Stimulated activated CD4-positive, alpha-beta T cell treated with anti-CD3 and anti-CD28 coated beads, Interleukin-15, amount 100 ng/mL, for 48 hours (primary cell): Measurements from ENCODE around the gene DSCAML1.

Experiments used
- DNase-seq, 2 donors: peaks; one replicate each; pipeline ENCODE4 v3.0.0-alpha.2; 2020; ENCODE audit warnings: low read depth in 2 of 2

DSCAML1 gene

DNA sequence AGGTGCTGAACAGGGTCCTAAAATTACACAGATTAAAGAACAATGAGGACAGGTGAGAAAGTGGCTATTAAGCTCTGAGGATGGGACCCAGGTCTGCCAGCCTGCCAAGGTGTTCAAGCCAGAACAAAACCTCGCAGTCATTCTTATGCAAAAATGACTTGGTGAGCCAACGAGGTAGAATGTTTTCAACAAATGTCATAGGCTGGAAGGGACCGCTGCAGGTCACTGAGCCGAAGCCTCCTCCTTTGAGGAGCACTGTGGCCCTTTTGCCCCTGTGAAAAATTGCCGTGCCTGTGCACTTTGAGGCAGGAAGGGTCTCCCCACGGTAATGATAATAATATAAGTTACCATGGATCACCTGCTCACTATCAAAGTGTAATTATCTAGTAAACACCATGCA lies 216.2 kb downstream of the DSCAML1 start:
- DNase-seq: no peak

DNA sequence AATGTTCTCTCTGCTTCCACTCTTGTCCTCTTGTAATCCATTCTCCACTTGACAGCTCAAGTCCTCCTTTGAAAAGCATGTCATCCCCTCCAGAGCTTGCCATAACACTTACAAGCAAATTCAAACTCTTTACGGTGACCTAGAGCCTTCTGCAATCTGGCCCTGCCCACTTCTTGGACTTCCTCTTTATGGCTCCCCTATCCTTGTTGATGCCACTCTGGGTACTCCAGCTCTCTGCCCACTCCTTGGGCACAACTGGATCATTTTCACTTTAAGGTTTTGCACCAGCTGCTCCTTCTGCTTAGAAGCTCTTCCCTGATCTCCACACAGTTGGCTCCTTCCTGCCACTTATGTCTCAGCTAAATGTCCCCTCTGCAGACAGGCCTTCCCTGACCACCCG lies 217.9 kb downstream of the DSCAML1 start:
- no peak for DNase-seq

DNA sequence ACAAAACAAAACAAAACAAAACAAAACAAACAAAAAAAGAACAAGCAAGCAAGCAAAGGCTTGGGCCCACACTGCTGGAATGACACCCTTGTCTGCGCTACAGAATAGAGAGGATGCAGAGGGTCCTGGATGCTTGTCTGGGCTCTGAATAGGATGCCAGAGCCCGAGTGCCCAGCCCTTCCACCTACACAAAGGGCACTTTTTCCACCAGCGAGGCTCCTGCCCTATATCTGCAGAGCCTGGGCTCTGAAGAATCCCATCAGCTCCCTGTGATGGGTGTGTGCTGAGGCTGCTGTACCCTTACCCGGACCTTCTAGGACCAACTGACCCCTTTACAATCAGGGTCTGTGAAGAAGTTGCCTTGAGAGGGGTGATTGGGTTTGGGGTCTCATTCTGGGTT lies 221.2 kb downstream of the DSCAML1 start:
- no peak for DNase-seq

DNA sequence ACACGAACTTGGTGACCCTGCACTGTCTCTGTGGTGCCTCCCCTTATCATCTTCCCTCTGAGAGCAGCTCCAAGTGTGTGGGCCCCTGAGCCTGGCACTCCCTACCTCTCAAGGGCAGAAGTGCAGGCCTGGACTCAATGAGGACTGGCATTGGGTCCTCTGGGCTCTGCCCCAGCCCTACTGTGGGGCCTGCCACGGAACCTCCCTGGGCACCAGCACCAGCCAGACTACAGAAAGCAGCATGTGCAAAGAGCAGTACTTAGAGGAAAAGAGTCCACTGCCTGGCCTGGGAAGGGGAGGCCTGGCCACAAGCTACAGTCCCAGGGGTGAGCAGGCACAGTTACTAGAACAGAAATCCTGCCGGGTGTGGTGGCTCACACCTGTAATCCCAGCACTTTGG lies 222.5 kb downstream of the DSCAML1 start:
- no peak for DNase-seq

DNA sequence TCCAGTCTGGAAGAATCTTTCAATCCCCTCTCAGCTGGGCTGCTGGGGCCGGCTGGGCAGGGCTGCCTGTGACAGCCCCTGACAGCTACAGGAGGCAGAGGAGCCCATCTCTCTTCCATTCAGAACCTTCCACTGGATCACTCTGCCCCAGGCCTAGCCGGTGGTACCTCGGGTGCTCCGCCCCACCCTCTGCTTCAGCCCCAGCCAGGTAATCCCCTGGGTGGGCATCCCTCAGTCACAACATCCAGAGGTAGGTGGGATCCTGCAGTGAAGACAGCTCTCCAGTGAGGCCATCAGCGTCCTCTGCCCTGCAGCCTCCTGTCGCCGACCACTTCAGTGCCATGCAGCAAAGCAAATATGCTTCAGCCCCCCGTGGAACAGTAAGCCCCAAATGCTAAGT lies 223.7 kb downstream of the DSCAML1 start:
- no peak for DNase-seq

DNA sequence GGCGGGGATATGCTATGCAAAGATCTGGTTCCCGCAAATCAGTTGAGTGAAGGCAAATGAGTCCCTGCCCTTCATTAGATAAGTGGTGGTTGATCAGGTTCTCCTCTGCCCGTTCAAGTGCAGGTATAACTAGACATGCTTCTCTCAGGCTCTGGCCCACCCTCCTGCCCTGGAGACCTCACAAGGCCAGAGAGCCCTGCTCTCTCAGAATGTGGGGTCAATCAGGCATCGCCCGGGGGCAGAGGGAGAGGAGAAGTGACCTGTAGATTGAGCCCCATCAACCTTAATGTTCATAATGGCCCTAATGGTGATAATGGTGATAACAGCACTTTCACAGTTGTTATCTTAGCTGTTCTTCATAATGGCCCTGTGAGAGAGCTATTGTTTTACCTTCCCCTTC lies 224.3 kb downstream of the DSCAML1 start:
- DNase-seq: no peak

DNA sequence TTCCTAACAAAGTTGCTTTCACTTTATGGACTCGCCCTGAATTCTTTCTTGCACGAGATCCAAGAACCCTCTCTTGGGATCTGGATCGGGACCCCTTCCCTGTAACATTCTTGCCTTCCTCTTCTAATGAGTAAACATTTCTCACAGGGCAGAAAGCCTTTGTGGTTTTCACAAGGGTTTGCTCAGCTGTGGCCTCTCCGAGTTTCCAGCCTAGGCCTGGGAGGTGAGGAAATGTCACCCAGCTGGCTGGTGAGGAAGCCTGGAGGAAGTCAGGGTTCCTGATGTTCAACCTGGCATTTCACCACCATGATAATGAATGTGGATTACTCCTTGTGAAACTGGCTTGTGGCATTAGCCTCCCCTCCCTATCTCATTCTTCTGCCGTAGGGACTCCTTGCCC lies 224.9 kb downstream of the DSCAML1 start:
- DNase-seq: no peak

DNA sequence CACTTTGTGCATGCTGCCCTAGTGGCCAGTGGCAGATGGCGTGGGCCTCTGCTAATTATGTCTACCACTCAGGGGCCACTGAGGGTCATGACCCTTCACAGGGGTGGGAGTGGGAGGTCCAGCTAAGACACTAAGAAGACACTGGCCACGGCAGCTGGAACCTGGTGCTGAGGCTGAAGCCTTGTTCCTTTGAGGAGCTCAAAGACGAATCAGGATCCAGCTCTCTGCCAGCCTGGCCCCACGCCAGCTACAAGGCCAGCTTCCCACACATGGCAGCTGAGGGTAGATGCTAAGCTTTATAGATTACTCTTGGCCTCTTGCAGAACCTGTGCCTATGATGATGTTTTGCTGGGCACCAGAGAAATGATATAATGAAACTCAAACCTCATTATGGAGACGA lies 226.3 kb downstream of the DSCAML1 start:
- no peak for DNase-seq

DNA sequence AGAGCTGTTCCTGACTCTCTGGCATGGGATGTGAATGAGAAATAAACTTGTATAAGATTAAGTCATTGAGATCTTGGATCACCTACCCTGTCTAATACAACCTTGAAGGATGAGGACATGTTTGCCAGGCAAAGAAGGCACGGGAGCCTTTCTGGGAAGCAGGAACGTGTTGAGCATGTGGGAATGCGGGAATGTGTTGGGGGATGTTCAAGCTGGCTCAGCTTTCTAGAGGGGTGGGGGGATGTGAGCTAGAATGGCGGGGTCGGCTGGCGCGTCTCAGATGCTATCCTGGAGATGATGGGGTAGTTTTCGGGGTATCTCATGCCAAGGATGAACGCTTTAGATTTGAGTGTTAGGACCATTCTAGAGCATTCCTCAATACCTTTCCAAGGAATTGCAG lies 227.1 kb downstream of the DSCAML1 start:
- DNase-seq: no peak

DNA sequence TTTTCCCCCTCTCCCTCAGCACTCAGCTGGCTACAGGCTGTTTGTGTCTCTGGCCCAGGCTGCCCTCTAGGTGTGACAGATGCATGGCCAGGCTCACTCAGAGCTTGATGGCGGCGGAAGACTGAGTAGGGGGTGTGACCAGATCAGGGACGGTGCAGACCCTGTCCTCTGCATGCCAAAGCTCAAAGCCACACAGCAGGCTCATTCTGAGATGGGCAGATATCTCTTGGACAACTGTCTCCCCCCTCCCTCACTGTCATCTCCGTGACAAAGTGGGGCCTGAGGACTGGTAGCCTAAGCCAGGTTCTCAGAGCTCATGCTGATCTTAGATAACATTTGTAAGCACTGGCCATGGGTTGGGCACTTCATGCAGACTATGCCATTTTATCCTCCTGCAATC lies 231.3 kb downstream of the DSCAML1 start:
- DNase-seq: no peak

DNA sequence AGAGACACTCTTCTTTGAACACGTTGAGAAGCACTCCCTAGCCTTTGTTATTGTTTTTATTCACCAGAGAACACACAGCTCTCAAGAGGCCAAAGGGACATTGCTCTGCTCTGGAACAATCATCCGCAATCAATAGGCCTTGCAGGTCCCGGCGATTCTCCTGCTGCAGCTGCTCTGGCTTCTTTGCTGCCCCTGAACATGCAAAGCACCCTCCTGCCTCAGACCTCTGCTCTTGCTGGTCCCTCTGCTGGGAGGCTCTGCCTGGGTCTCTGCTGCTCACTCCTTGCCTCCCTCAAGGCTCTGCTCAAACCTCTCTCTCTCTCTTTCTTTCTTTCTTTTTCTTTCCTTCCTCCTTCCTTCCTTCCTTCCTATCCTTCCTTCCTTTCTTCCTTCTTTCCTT lies 232.7 kb downstream of the DSCAML1 start:
- no peak for DNase-seq

DNA sequence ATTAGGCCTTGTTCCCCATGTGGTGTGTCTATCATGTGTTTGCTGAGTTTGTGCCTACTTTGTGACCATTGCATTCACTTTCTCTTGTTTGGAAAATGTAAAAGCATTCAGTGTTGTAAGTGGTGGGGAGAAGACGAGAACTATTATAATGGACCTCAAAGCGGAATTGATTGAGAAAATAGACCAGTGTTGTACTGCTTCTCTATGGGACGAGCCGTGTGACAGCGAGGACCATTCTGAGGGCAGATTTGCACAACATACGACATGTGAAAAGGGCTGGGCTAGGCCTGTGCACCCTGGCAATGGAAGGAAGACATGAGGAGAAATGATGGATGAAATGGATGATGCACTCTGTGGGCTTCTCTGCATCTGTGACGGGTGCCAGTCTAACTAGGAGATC lies 233.5 kb downstream of the DSCAML1 start:
- DNase-seq: no peak

DNA sequence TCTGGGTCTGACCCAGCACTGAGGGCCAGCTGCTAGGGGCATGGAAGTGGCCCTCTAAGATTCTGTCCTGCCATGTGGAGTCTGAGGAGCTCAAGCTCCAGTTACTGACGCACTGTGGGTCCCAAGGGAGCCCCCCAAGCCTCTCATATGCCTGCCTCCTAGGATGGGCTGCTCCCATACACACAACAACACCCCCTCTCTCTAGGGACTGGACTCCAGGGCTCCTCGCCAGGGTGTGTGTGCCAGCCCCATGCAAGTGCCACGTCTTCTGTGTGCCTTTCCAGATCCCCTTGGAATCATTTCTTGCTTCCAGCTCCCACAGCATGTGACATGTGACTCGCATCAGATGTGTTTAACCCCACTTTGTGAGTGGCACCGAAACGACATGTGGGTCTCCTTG lies 234.9 kb downstream of the DSCAML1 start:
- no peak for DNase-seq

DNA sequence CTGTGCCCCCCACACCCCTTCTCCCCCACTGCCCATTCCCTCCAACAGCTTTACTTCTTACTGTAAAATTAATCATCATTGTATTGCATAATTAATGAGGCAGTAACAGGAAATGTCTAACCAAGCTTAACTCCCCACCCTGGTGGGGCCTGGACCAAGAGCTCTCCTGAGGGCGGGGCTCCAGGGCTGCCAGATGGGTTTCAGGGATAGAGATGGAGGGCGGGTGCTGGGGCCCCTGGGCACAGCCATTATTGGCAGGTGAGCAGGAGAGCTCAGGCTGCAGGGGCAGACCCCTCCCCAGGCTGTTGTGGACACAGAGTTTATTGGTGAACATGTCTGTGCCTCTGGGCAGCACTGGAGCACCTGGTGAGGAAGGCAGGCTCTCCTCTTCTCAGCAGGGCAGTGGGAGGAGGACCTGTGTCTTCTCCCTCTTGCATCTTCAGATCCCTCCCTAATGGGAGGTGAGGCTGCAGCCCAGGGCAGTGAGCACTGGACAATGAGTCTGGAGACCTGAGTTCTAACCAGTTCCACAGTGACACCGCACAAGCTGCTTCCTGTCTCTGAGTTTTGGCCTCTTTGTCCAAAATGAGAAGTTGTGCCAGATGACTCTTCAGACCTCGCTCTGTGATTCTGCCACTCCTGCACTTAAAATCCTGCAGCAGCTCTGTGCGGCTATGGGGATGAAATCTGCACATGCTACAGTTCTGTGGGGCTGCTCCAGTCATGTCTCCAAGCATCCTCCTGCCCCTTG lies 236.1 kb downstream of the DSCAML1 start:
- no peak for DNase-seq

DNA sequence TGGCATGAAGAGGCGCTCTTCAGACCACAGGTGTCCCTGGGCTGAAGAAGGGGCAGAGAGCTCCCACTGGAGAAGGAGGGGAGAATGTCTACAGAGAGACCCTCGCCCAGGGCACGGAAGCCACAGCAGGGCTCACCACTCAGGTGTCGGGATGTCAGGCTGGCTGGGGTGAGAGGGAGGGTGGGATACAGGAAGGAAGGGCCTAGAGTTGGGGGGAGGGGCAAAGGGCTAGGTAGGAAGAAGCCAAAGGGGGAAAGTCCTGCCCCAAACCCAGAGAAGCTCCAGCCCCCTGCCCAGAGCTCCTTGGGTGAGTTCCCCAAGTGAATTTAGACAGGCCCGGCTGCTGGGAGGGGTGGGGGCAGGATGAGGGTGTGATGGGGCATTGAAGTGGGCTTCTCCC lies 237.3 kb downstream of the DSCAML1 start:
- DNase-seq: no peak

DNA sequence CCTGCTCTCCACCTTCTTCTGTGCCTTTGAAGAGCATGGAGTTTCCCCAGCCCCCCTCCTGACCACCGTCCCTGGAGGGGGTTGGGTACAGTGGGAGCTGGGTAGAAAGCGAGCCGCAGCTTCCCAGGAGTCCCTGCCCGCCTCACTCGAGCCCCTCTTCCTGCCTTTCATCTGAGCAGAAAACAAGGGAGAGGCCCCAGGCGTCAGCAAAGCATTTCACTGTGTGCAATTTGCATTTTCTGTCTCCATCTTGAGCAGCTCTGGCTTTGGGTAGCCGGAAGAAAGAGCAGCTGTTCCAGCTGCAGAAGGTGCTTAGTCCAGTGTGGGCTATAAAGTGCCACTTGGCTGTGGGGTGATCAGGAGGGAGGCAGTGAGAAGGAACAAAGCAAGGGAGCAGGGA lies 239.7 kb downstream of the DSCAML1 start:
- DNase-seq: no peak

DNA sequence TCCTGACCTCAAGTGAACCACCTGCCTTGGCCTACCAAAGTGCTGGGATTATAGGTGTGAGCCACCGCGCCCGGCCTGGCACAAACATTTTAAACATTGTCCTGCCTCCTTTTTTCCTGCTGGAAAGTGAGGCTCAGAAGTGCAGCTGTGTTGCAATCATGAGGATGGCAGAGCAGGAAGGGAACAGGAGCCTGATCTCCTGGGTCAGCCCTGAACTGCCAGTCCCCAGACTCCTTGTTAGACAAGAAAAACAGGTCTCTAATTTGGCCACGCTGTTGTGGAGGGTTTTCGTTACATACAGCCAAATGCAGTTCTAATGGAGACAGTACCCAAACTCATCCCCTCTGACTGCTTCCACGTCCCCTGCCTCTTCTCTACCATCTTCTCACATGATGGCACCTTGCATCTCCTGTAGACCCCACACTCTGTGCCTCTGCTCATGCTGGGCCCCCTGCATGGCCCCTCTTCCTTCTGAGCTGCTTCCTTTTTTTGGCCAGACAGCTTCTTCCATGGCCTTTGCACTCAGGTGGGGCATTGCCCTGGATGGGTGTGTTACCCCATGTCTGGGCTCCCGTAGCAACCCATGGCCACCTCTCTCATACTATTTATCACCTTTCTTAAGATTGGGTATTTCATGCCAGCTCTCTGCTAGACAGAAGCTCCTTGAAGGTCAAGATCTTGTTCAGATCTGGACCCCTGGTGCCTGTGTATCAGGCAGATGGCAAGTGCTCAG lies 242.2 kb downstream of the DSCAML1 start:
- no peak for DNase-seq

DNA sequence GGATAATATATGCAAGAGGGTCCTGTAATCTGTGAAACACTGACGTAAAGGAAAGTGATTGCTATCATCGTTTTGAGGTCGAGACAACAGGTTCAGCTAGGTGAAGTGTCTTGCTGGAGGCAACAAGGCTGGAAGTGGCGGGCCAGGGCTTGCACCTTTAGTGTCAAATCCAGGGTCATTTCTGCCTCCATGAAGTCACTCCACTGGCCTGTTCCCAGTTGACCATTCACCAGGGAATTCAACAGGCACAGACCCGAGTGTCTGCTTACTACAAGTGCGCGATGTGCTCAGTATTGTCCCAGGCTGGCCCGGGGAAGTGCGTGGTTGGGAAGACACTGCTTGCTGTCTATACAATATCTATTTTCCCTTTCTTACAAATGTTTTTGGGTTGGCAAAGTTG lies 244.4 kb downstream of the DSCAML1 start:
- no peak for DNase-seq

DNA sequence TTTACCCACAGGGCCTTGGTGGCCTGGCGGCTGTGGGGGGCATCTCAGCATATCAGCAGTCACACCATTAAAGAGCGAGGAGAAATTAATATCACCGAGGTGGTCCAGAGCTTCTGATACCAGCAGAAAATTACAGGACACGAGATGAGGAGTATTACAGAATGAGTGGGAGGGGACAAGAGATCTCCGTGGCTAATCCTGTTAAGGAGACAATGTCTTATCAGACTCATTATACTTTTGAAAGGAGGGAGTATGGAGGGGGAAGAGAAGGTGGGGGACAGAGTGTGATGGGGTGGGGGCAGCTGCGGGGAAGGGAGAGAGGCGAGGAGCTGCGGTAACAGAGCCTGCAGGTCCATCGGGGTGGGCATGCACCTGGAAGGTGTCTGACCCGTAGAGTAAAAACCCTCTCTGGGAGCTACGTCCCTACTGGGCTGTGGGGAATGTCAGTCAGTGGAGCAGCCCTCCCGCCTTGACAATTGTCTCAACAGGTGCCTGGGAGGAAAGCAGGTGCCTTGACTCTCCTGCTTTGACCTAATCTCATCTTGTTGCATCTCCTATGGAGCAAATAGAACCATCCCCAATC lies 245.2 kb downstream of the DSCAML1 start:
- DNase-seq: no peak

DNA sequence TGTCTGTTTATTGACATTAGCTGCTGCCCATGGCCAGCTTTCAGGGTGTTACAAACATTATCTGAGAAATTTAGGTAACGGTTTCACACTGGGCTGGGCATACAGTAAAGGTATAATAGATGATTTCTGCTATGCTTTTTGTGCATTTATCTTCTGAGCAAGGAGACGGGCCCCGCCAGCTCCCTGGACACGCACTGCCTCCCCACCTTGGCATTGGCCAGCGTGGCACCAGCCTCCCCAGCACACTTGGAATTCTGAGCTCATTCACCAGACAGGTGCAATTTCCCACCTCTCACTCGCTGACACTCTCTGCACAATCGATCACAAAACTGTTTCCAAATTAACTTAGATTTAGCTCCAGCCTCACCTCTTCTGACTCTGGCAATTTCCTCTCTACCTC lies 246.6 kb downstream of the DSCAML1 start:
- no peak for DNase-seq

DNA sequence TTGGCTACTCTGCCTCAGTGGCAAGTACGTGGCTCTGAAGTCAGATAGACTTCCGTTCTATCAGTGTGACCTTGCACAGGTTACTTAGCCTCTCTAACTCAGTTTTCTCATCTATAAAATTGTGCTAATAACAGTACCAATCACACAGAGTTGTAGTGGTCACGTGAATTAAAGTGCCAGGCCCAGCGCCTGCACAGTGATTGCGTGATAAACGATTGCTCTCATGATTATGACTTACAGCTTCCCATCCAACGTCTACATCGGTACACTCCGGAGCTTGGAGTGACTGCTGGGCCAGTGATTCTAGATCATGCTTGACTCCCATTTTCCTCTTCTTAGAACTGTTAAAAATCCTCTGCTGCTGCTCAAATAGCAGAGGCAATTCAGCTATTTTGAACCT lies 247.6 kb downstream of the DSCAML1 start:
- DNase-seq: no peak

DNA sequence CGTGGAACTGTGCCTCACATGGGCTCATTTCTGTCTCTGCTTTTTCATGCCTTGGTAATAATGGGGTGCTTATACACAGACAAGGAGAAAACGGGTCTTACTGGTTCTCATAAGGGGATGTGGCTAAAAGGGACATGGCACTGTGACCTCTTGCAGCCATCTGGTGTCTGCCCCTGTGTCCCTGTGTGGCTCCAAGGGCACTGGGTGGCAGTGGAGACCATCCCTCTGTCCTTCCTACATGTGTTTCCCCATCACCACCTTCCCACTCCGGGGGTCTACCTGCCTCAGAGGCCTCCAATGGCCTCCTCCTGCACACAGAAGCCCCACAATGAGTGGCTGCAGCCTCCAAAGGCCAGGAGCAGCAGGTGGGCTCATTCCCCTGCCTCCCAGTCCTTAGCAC lies 248.1 kb downstream of the DSCAML1 start:
- DNase-seq: no peak

DNA sequence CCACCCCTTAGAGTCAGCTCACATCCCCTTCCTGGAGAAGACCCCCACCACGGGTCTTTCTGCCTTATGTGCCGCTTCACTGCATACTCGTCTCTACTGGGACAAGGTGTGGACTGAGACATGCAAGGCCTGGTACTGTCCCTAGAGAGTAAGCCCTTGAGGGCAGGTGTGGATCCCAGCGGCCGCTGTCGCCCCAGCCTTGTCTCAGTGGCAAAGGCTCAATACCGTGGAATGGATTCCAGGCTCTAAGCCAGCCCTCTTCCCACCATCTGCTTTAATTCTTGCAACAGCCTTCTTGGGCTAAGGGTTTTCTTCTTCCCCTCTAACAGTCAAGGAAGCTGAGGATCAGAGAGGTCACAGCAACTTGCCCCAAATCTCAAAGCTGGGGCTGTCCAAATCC lies 249.1 kb downstream of the DSCAML1 start:
- DNase-seq: no peak
